CMK (cell line): Measurements from ENCODE around the gene TTC23.

Experiments
- DNase-seq: peaks from one replicate; pipeline ENCODE4 v3.0.0-alpha.2; 2010; ENCODE audit warnings: low read depth

TTC23 gene

DNA sequence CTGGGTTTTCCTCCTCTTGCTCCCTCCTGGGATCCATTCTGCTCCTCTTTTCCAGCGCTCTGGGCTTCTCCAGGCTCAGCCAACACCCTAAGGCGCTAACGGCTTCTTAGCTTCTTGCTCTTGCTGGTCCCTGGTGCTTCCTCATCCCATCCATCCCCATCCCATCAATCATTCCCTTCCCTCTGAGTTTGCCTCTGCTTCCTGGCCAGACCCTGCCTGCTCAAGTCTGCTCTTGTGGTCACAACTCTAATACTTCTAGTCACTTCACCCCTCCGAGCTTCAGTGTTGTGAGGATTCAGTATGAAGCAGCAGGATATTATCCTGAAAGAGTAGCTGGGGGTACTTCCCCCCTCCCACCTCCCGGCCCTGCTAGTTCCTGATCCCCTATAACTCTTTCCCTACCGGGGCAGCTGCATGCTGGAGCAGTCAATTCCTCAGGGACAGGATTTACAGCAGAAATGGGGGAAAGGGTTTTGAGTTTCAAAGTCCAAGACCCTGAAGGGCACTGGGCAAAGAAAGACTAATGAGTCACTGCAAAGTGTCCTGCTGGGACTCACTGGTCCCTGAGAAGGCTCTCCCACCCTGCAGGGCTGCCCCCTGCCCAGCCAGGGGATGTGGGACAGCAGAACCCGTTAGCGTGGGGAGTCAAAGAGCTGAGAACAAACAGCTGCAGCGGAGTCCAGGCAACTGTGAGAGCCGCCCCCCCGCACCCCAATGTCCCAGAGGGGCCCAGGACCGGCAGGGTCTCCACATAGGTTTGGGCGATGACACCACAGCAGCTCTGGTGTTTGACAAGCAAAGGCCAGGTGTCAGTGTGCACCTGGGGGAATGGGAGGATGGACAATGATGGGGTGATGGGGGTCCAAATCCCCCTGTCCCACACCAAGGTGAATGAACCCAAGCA is 146.8 kb downstream of the TTC23 start:
- no peak for DNase-seq

DNA sequence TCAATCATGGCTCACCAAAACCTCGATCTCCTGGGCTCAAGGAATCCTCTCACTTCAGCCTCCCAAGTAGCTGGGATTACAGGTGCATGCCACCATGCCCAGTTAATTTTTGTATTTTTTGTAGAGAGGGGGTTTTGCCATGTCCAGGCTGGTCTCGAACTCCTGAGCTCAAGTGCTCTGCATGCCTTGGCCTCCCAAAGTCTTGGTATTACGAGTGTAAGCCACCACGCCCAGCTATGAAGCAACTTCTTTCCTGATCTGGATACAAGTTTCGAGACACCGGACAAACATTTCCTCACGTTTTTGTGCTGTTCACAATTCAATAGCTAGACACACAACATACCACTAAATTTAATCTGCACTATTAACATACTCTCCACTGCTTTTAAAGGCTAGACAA is 147.9 kb downstream of the TTC23 start:
- no peak for DNase-seq

- DNase-seq: no peak
Measured at GRCh38 chr15:99100245-99101173, 148.9 kb downstream of the TTC23 start.

- DNase-seq: no peak
Measured at GRCh38 chr15:99099661-99100060, 149.7 kb downstream of the TTC23 start.

DNA sequence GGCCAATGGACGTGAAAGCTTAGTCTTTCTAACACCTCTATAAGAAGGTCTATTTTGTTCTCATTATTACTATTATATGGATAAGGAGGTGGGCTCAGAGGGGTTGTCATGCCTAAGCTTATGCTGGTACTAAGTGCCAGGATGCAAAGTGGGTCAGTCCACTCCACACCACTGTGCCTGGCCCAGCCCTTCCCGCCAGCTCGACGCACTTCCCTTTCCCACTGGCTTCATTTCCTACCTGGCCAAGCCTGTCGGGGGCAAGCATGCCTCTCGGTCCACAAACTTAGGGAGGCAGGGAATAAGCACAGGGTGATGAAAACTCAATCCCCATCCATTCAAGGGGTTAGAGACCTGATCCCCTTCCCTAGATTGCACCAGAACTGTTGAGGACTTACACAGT is 150.4 kb downstream of the TTC23 start:
- DNase-seq: no peak

DNA sequence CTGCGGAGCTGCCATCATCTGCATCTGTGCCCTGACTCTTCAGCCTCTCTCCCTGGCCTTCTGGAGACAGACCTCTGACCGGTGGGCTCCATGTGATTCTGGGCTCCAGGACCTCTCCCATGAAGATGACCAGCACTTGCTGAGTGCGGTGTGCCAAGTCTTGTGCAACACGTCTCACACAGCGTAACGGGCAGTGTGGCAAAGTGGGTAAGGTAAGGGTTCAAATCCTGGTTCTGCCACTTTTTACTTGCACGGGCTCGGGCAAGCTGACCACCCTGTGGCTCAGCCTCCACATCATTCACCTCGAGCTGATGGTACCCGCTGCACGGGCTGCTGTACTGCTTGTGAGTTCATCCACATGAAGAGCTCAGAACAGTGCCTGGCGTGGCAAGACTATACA is 151.0 kb downstream of the TTC23 start:
- no peak for DNase-seq

- DNase-seq: no peak
Measured at GRCh38 chr15:99097441-99098410, 151.7 kb downstream of the TTC23 start.

- DNase-seq: no peak
Measured at GRCh38 chr15:99096894-99097426, 152.4 kb downstream of the TTC23 start.

DNA sequence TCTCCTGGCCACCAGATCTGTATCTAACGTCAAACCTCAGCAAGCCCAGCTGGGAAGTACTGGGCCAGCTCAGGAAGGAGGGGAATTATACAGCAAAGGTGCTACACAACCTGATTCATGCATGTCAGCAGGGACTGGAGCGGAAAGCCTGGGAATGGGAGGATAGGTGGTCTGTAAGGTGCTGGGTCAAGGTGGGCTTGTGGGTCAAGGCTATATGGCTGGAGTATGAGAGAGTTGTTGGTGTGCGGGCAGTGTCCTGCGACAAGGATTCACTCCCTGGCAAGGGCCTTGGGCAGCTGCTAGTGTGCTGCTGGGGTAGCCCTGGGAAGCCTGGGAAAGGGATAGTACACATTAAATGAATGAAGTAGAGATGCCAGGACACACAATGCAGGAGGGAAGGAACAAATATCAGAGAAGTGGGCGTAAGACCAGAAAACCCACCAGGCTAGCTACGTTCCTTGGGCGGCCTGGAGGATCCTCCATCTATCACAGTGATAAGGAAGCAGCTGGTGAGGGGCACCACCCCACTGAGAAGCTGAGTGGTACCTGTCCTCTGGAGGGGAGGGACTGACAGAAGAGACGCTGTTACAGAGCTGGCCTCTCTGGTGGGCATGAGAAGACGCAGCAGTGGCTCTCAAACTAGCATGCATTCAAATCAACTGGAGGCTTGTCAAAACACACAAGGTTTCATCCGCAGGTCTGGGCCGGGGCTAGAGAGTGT is 153.0 kb downstream of the TTC23 start:
- DNase-seq: no peak

- no peak for DNase-seq
Measured at GRCh38 chr15:99095626-99096025, 153.8 kb downstream of the TTC23 start.

DNA sequence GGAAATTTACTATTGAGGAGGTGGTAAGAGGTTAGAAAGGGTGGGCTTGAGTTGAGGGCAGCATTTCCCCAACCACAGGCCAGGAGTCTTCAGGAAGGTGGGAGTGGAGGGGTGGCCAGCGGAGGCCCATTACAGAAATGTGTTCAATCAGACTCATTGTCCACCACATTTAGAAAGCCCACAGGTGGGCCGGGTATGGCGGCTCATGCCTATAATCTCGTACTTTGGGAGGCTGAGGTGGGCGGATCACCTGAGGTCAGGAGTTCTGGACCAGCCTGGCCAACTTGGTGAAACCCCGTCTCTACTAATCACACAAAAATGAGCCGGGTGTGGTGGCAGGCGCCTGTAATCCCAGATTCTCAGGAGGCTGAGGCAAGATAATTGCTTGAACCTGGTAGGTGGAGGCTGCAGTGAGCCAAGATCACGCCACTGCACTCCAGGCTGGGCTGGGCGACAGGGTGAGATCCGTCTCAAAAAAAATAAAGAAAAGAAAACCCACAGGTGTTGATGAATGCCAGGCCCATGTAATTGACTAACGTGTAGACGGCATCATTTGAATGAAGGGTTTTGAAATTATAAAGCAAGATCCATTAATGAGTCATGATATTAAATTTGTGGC is 156.7 kb downstream of the TTC23 start:
- no peak for DNase-seq

DNA sequence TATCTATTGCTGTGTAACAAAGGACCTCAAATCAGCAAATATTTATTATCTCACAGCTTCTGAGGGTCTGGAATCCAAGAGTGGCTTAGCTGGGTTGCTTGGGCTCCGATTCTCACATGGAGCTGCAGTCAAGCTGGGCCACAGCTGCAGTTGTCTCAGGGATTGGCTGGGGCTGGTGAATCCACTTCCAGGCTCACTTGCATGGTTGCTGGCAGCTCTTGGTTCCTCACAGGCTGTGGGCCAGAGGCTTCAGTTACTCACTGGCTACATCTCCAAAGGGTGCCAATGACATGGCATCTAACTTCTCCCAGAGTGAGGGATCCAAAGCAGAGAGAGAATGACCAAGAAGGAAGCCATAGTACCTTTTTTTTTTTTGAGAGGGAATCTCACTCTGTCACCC is 158.4 kb downstream of the TTC23 start:
- DNase-seq: no peak

- DNase-seq: no peak
Measured at GRCh38 chr15:99090011-99090699, 159.2 kb downstream of the TTC23 start.

DNA sequence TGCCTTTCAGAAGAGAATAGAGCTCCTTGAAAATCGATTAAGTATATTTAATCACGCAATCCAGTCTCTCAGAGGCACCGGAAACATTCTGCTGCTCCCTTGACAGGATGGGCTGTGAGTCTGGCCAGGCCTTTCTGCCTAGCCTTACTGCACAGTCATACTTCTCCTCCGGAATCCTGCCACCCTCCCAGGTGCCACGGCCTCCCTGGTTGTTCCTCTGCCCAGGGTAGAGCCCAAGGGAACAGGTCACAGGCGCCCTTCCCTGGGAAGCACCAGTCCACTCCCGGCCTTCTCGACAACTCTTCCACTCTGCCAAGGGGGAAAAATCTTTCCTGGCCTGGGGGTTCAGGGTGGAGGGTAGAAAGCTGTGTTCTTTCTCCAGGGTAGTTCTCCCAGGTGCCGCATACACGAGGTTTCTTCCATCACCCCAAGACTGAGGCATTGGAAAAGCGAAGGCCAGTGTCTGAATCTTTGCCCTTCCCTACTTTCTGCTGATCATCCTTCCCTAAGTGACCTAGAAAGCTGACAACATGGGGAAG is 161.9 kb downstream of the TTC23 start:
- no peak for DNase-seq

DNA sequence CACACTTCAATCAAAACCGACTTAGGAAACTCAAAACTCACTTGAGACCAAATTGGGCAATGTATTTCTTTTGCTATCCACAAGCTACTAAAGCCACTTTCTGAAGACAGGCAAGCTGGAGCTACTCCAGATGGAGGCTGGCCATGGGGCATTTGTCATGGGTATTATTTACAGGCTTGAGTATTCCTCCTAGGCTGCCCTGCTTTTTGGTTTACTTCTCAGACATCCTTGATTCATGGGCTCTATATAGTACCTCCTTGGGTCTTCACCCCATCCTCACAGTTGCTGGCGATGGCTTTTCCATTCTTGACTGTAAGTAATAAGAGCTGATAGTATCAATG is 163.1 kb downstream of the TTC23 start:
- DNase-seq: no peak
